GM12872 (cell line): ENCODE data around the gene SHMT1.
A peak's percentile ranks its signal among the peaks of the same experiment; 100 is the strongest.

Experiments used
- CTCF ChIP-seq: IDR thresholded peaks from 3 replicates; pipeline ENCODE4 v1.5.1; 2011; ENCODE audit warnings: low read depth, mild to moderate bottlenecking, low read length, moderate library complexity; ENCODE audit not compliant: insufficient read depth

Gene SHMT1

GRCh38 chr17:18324140-18325050 is 39.0 kb downstream of the SHMT1 start:
- no peak for TF ChIP-seq CTCF

GRCh38 chr17:18323507-18324139 is 39.7 kb downstream of the SHMT1 start:
- no peak for TF ChIP-seq CTCF

GRCh38 chr17:18323007-18323406 is 40.3 kb downstream of the SHMT1 start:
- peak; percentile 23; the same call in 1 of the 3 replicates for TF ChIP-seq CTCF

- no peak for TF ChIP-seq CTCF
Measured at GRCh38 chr17:18322522-18322921, 40.8 kb downstream of the SHMT1 start.

GRCh38 chr17:18321309-18321708 is 42.0 kb downstream of the SHMT1 start:
- 0 out of 3 replicates have a peak, but pooled peaks have one; percentile 8 for TF ChIP-seq CTCF

- no peak for TF ChIP-seq CTCF
Measured at GRCh38 chr17:18320301-18320700, 43.0 kb downstream of the SHMT1 start.

- peak; percentile 27; the same call in 2 of the 3 replicates for TF ChIP-seq CTCF
Measured at GRCh38 chr17:18319604-18320256, 43.6 kb downstream of the SHMT1 start.
